ENCODE data around the gene SEPTIN5.
A peak's percentile ranks its signal among the peaks of the same experiment; 100 is the strongest.

Gene SEPTIN5

GRCh38 chr22:19666673-19667593 lies 47.4 kb upstream of the SEPTIN5 start:
- no peak overlapping the region for H4K8ac ChIP-seq (ENCODE audit: low read depth, low read length)
- WGBS (ENCODE audit: extremely low coverage, insufficient coverage, insufficient read length), result no CpG with 5 or more reads among the region's 21 CpGs
- H3K9me3 ChIP-seq (ENCODE audit: insufficient read depth, low read depth, low read length), result no peaks in the 10 kb centered on the region
- peak overlapping the region; percentile 18 for H3K4me3 ChIP-seq (ENCODE audit: low read depth, low read length)
- no peak overlapping the region for H2BK12ac ChIP-seq (ENCODE audit: low read length)
- H4K12ac ChIP-seq (ENCODE audit: low read depth, low read length), result no peak overlapping the region
- H3K14ac ChIP-seq (ENCODE audit: low read length), result no peak overlapping the region
- no peak overlapping the region for H3K9ac ChIP-seq (ENCODE audit: low read length)
- no peak overlapping the region for H3K4me2 ChIP-seq (ENCODE audit: low read length)
- no peak overlapping the region for H2AK5ac ChIP-seq (ENCODE audit: low read length)
- H3K36me3 ChIP-seq (ENCODE audit: control insufficient read depth in 1 of 2, insufficient read depth in 2 of 2, low read length in 2 of 2), result no peaks in the 10 kb centered on the region
- H3K4me1 ChIP-seq (ENCODE audit: control insufficient read depth in 1 of 2, insufficient read depth in 2 of 2, low read length in 2 of 2), result no peaks in the 10 kb centered on the region
- no peak overlapping the region for H3K18ac ChIP-seq (ENCODE audit: low read length)
- no peak overlapping the region for H2BK5ac ChIP-seq (ENCODE audit: low read depth, low read length, poor library complexity)
- no peak overlapping the region for H4K91ac ChIP-seq (ENCODE audit: low read depth, low read length)
- H2BK120ac ChIP-seq (ENCODE audit: insufficient read depth, low read length, poor library complexity), result no peak overlapping the region
- H3K23ac ChIP-seq (ENCODE audit: low read length), result peak overlapping the region; percentile 50
- H3K79me2 ChIP-seq (ENCODE audit: control insufficient read depth, insufficient read depth, low read length, poor library complexity), result no peaks in the 10 kb centered on the region
- H3K79me1 ChIP-seq (ENCODE audit: low read length), result no peaks in the 10 kb centered on the region
- DNase-seq, result no peak
- no peak overlapping the region for H3K27ac ChIP-seq (ENCODE audit: low read depth, low read length)
- no peak overlapping the region for H3K4ac ChIP-seq (ENCODE audit: low read depth, low read length)
- H2AFZ ChIP-seq (ENCODE audit: insufficient read depth, low read length, poor library complexity), result no peak overlapping the region
- H3K27me3 ChIP-seq (ENCODE audit: insufficient read depth, low read length), result no peaks in the 10 kb centered on the region

GRCh38 chr22:19667872-19668740 lies 46.2 kb upstream of the SEPTIN5 start:
- WGBS (ENCODE audit: extremely low coverage, insufficient coverage, insufficient read length), result no CpG with 5 or more reads among the region's 19 CpGs
- Histone ChIP-seq H3K79me2 (ENCODE audit: control insufficient read depth, insufficient read depth, low read length, poor library complexity) (no peaks in the 10 kb centered on the region), H3K23ac (ENCODE audit: low read length) (no peak overlapping the region), H3K27me3 (ENCODE audit: insufficient read depth, low read length) (no peaks in the 10 kb centered on the region), H3K4me3 (ENCODE audit: low read depth, low read length) (no peak overlapping the region), H2AK5ac (ENCODE audit: low read length) (no peak overlapping the region), H3K4me2 (ENCODE audit: low read length) (no peak overlapping the region), H4K12ac (ENCODE audit: low read depth, low read length) (no peak overlapping the region), H3K4me1 (ENCODE audit: control insufficient read depth in 1 of 2, insufficient read depth in 2 of 2, low read length in 2 of 2) (no peaks in the 10 kb centered on the region), H3K27ac (ENCODE audit: low read depth, low read length) (no peak overlapping the region), H3K18ac (ENCODE audit: low read length) (no peak overlapping the region), H2BK5ac (ENCODE audit: low read depth, low read length, poor library complexity) (no peak overlapping the region), H4K91ac (ENCODE audit: low read depth, low read length) (no peak overlapping the region), H3K14ac (ENCODE audit: low read length) (no peak overlapping the region), H3K36me3 (ENCODE audit: control insufficient read depth in 1 of 2, insufficient read depth in 2 of 2, low read length in 2 of 2) (no peaks in the 10 kb centered on the region), H3K79me1 (ENCODE audit: low read length) (no peaks in the 10 kb centered on the region), H2AFZ (ENCODE audit: insufficient read depth, low read length, poor library complexity) (no peak overlapping the region), H2BK12ac (ENCODE audit: low read length) (no peak overlapping the region), H3K9ac (ENCODE audit: low read length) (no peak overlapping the region), H2BK120ac (ENCODE audit: insufficient read depth, low read length, poor library complexity) (no peak overlapping the region), H3K9me3 (ENCODE audit: insufficient read depth, low read depth, low read length) (no peaks in the 10 kb centered on the region), H3K4ac (ENCODE audit: low read depth, low read length) (no peak overlapping the region), H4K8ac (ENCODE audit: low read depth, low read length) (no peak overlapping the region)
- no peak for DNase-seq

GRCh38 chr22:19668748-19669147 lies 45.6 kb upstream of the SEPTIN5 start:
- no peak for DNase-seq
- no peaks in the 10 kb centered on the region for H3K4me1 ChIP-seq (ENCODE audit: control insufficient read depth in 1 of 2, insufficient read depth in 2 of 2, low read length in 2 of 2)
- no peaks in the 10 kb centered on the region for H3K79me2 ChIP-seq (ENCODE audit: control insufficient read depth, insufficient read depth, low read length, poor library complexity)
- no peaks in the 10 kb centered on the region for H3K9me3 ChIP-seq (ENCODE audit: insufficient read depth, low read depth, low read length)
- H3K4ac ChIP-seq (ENCODE audit: low read depth, low read length), result no peak overlapping the region
- H3K9ac ChIP-seq (ENCODE audit: low read length), result no peak overlapping the region
- H4K8ac ChIP-seq (ENCODE audit: low read depth, low read length), result no peak overlapping the region
- H2BK5ac ChIP-seq (ENCODE audit: low read depth, low read length, poor library complexity), result no peak overlapping the region
- H3K27ac ChIP-seq (ENCODE audit: low read depth, low read length), result no peak overlapping the region
- no peak overlapping the region for H2AK5ac ChIP-seq (ENCODE audit: low read length)
- no peak overlapping the region for H2BK120ac ChIP-seq (ENCODE audit: insufficient read depth, low read length, poor library complexity)
- H4K91ac ChIP-seq (ENCODE audit: low read depth, low read length), result no peak overlapping the region
- no peak overlapping the region for H3K14ac ChIP-seq (ENCODE audit: low read length)
- no peak overlapping the region for H3K4me3 ChIP-seq (ENCODE audit: low read depth, low read length)
- H3K23ac ChIP-seq (ENCODE audit: low read length), result no peak overlapping the region
- no CpG with 5 or more reads among the region's 10 CpGs for WGBS (ENCODE audit: extremely low coverage, insufficient coverage, insufficient read length)
- no peaks in the 10 kb centered on the region for H3K79me1 ChIP-seq (ENCODE audit: low read length)
- H4K12ac ChIP-seq (ENCODE audit: low read depth, low read length), result no peak overlapping the region
- no peak overlapping the region for H3K18ac ChIP-seq (ENCODE audit: low read length)
- no peak overlapping the region for H2AFZ ChIP-seq (ENCODE audit: insufficient read depth, low read length, poor library complexity)
- no peaks in the 10 kb centered on the region for H3K36me3 ChIP-seq (ENCODE audit: control insufficient read depth in 1 of 2, insufficient read depth in 2 of 2, low read length in 2 of 2)
- no peaks in the 10 kb centered on the region for H3K27me3 ChIP-seq (ENCODE audit: insufficient read depth, low read length)
- no peak overlapping the region for H2BK12ac ChIP-seq (ENCODE audit: low read length)
- no peak overlapping the region for H3K4me2 ChIP-seq (ENCODE audit: low read length)

- no peaks in the 10 kb centered on the region for H3K27me3 ChIP-seq (ENCODE audit: insufficient read depth, low read length)
- H3K79me2 ChIP-seq (ENCODE audit: control insufficient read depth, insufficient read depth, low read length, poor library complexity), result no peaks in the 10 kb centered on the region
- H3K4me3 ChIP-seq (ENCODE audit: low read depth, low read length), result no peak overlapping the region
- no peak overlapping the region for H3K9ac ChIP-seq (ENCODE audit: low read length)
- H3K4me2 ChIP-seq (ENCODE audit: low read length), result no peak overlapping the region
- H3K27ac ChIP-seq (ENCODE audit: low read depth, low read length), result no peak overlapping the region
- H3K4ac ChIP-seq (ENCODE audit: low read depth, low read length), result no peak overlapping the region
- H3K18ac ChIP-seq (ENCODE audit: low read length), result no peak overlapping the region
- no peaks in the 10 kb centered on the region for H3K36me3 ChIP-seq (ENCODE audit: control insufficient read depth in 1 of 2, insufficient read depth in 2 of 2, low read length in 2 of 2)
- no peak overlapping the region for H2AFZ ChIP-seq (ENCODE audit: insufficient read depth, low read length, poor library complexity)
- H4K8ac ChIP-seq (ENCODE audit: low read depth, low read length), result no peak overlapping the region
- DNase-seq, result no peak
- peaks cover 2% of the 10 kb centered on the region for H3K9me3 ChIP-seq (ENCODE audit: insufficient read depth, low read depth, low read length)
- no peak overlapping the region for H2AK5ac ChIP-seq (ENCODE audit: low read length)
- no peak overlapping the region for H2BK12ac ChIP-seq (ENCODE audit: low read length)
- WGBS (ENCODE audit: extremely low coverage, insufficient coverage, insufficient read length), result no CpG with 5 or more reads among the region's 4 CpGs
- no peak overlapping the region for H3K14ac ChIP-seq (ENCODE audit: low read length)
- no peaks in the 10 kb centered on the region for H3K4me1 ChIP-seq (ENCODE audit: control insufficient read depth in 1 of 2, insufficient read depth in 2 of 2, low read length in 2 of 2)
- H2BK5ac ChIP-seq (ENCODE audit: low read depth, low read length, poor library complexity), result no peak overlapping the region
- H4K91ac ChIP-seq (ENCODE audit: low read depth, low read length), result no peak overlapping the region
- no peaks in the 10 kb centered on the region for H3K79me1 ChIP-seq (ENCODE audit: low read length)
- no peak overlapping the region for H4K12ac ChIP-seq (ENCODE audit: low read depth, low read length)
- no peak overlapping the region for H2BK120ac ChIP-seq (ENCODE audit: insufficient read depth, low read length, poor library complexity)
- no peak overlapping the region for H3K23ac ChIP-seq (ENCODE audit: low read length)
Observed at GRCh38 chr22:19669570-19669969, 44.7 kb upstream of the SEPTIN5 start.

All from trophoblast cell (in vitro differentiated cells and primary cell).